K562 (cell line): Measurements from ENCODE around the gene SRCIN1. TPM values are rescaled to one million over a fixed set of nuclear protein-coding genes. Genes with fewer than 3 reads are reported as not detected.

ENCODE experiments used
- ATAC-seq: fragments of 200-7000 bp; cut with Tn5 transposase; 3 replicates; pipeline ENCODE4 v1.9.1; 2020; ENCODE audit warnings: moderate library complexity
- BruUV-seq: library from RNA; stranded (reverse); fragments of 400-500 nt; replicated peaks from 2 replicates; lab custom pipeline; 2021; lab: Mats Ljungman, UMichigan
- CTCF ChIA-PET: fragments of 300-600 bp; formaldehyde crosslinking; extraction: SDS; loops from one replicate; lab custom pipeline; 2021; ENCODE audit warnings: low intra/inter-chr PET ratio; lab: Yijun Ruan, JAX
- POLR2A ChIA-PET: fragments of 300-600, 350-650 bp; sonication (Branson Sonifier 250); formaldehyde crosslinking; extraction: SDS; loops from one replicate; lab custom pipeline; 2021; ENCODE audit warnings: antibody characterized with exemption, inconsistent platforms; lab: Yijun Ruan, JAX
- DNase-seq, 4 experiments: peaks; one replicate each; pipeline versions ENCODE4 v3.0.0 to v3.0.0-alpha.2; 2011 to 2018; ENCODE audit warnings: low spot score in 3 of 4, mixed read lengths in 3 of 4; ENCODE audit errors: extremely low read depth in 1 of 4
- FAIRE-seq: peaks from 2 replicates; lab custom pipeline; 2011; peaks lifted over from hg19 to GRCh38; lab: Jason Lieb, UNC
- H2AFZ ChIP-seq: 2 replicates; pipeline ENCODE4 v1.6.0; 2011; ENCODE audit warnings: low read depth, low read length, control low read depth, inconsistent platforms
- H3K27ac ChIP-seq: fragments of 200-600 bp; 3 replicates; pipeline ENCODE4 v1.8.0; 2011; ENCODE audit warnings: low read depth, mild to moderate bottlenecking, control low read depth, inconsistent platforms, low read length, moderate library complexity, mixed read lengths; ENCODE audit errors: extremely low read depth
- H3K27me3 ChIP-seq, 2 experiments: fragments of 300-600 bp in 1 of 2; 2 replicates in 1 of 2; 3 replicates in 1 of 2; pipeline versions ENCODE4 v1.6.0 to v1.8.0; 2011; ENCODE audit warnings: inconsistent platforms in 2 of 2, low read length in 2 of 2, mild to moderate bottlenecking in 1 of 2, mixed read lengths in 1 of 2, moderate library complexity in 1 of 2; ENCODE audit not compliant: control insufficient read depth in 2 of 2, insufficient read depth in 2 of 2
- H3K36me3 ChIP-seq: fragments of 300-600 bp; 3 replicates; pipeline ENCODE4 v1.8.0; 2011; ENCODE audit warnings: mild to moderate bottlenecking, low read length, inconsistent platforms; ENCODE audit not compliant: control insufficient read depth, insufficient read depth
- H3K4me1 ChIP-seq, 2 experiments: fragments of 200-600 bp in 1 of 2; replicated peaks in 1 of 2; 2 replicates in 1 of 2; 3 replicates in 1 of 2; pipeline versions ENCODE4 v1.5.1 to v1.8.0; 2011; ENCODE audit warnings: inconsistent platforms in 2 of 2, low read length in 2 of 2, mild to moderate bottlenecking in 1 of 2, mixed read lengths in 1 of 2, moderate library complexity in 1 of 2; ENCODE audit not compliant: control insufficient read depth in 2 of 2, insufficient read depth in 2 of 2
- H3K4me2 ChIP-seq: 2 replicates; pipeline ENCODE4 v1.6.1; 2011; ENCODE audit warnings: low read length, control low read depth, inconsistent platforms, mixed read lengths; ENCODE audit not compliant: insufficient read depth
- H3K4me3 ChIP-seq: fragments of 200-600 bp; sonication (generic), shearing (Covaris generic); 2 replicates; pipeline ENCODE4 v1.5.1; 2016; ENCODE audit warnings: control low read depth, inconsistent platforms
- H3K79me2 ChIP-seq: fragments of 200-600 bp; 3 replicates; pipeline ENCODE4 v1.8.0; 2011; ENCODE audit warnings: low read length, inconsistent platforms; ENCODE audit not compliant: control insufficient read depth, insufficient read depth
- H3K9ac ChIP-seq, 2 experiments: 2 replicates each; pipeline versions ENCODE4 v1.6.0 to v1.6.1; 2011; ENCODE audit warnings: low read depth in 2 of 2, low read length in 2 of 2, control low read depth in 1 of 2, inconsistent platforms in 1 of 2, mild to moderate bottlenecking in 1 of 2, mixed read lengths in 1 of 2; ENCODE audit not compliant: insufficient read depth in 1 of 2
- H3K9me1 ChIP-seq: one replicate; pipeline ENCODE4 v1.6.0; 2011; ENCODE audit warnings: inconsistent platforms, mild to moderate bottlenecking, low read length, moderate library complexity; ENCODE audit not compliant: control insufficient read depth, insufficient read depth
- H3K9me3 ChIP-seq: replicated peaks from 2 replicates; pipeline ENCODE4 v1.5.1; 2011; ENCODE audit warnings: low read depth, low read length, inconsistent platforms; ENCODE audit not compliant: control insufficient read depth, insufficient read depth
- H4K20me1 ChIP-seq: replicated peaks from 2 replicates; pipeline ENCODE4 v1.6.1; 2011; ENCODE audit warnings: low read length, inconsistent platforms, mixed read lengths; ENCODE audit not compliant: control insufficient read depth, insufficient read depth
- C11orf30 ChIP-seq: fragments of 450-650 bp; IDR thresholded peaks from 2 replicates; pipeline ENCODE4 v1.6.1; 2016; ENCODE audit warnings: low read depth, mild to moderate bottlenecking
- ZNF24 ChIP-seq: fragments of 450-650 bp; IDR thresholded peaks from 2 replicates; pipeline ENCODE4 v1.6.1; 2016
- ZNF395 ChIP-seq: fragments of 200-800 bp; sonication (Bioruptor generic); IDR thresholded peaks from 2 replicates; pipeline ENCODE4 v1.6.1; 2017; ENCODE audit warnings: missing genetic modification characterization, missing compliant biosample characterization
- WGBS: fragments of 100-300 bp; shearing (Covaris generic); methylation state at CpG from one replicate; pipeline ENCODE4 v1.1.6; 2016; ENCODE audit warnings: low coverage, mixed read lengths; ENCODE audit not compliant: insufficient coverage; ENCODE audit errors: missing lambda C conversion rate; 5-methylcytosine and 5-hydroxymethylcytosine counted together
- in situ Hi-C: fragments of 300-500 bp; cut with MboI; formaldehyde crosslinking; loops from 4 replicates; pipeline ENCODE4 v1.15.0; 2018; ENCODE audit warnings: inconsistent platforms, mixed read lengths
- intact Hi-C: fragments of 100-400 bp; cut with micrococcal nuclease; formaldehyde crosslinking; loops from 2 replicates; pipeline ENCODE4 v1.14.2; 2022
- polyA plus RNA-seq, 8 experiments: library from polyadenylated mRNA; depleted of rRNA in 4 of 8; stranded (reverse) in 5 of 8; unstranded in 3 of 8; fragments of >200 nt; fragmentation: Nextera tagmentation in 2 of 8; fragmentation: Illumina TruSeq in 1 of 8; extraction: Ambion mirVana in 2 of 8; extraction: Trizol in 1 of 8; gene quantifications; 2 replicates each; pipeline versions ENCODE4 v1.2.1 to v1.2.3, GENCODE V29; 2011 to 2014; ENCODE audit warnings: inconsistent platforms in 1 of 8, missing spikeins in 1 of 8
- total RNA-seq, 7 experiments: library from RNA; depleted of rRNA in 6 of 7; stranded (reverse); fragments of >200 nt in 6 of 7; fragmentation: Illumina TruSeq in 2 of 7; extraction: Trizol in 2 of 7; gene quantifications; 2 replicates each; pipeline versions ENCODE4 v1.2.1 to v1.2.3, GENCODE V29; 2011 to 2021; ENCODE audit warnings: low replicate concordance in 1 of 7

Gene SRCIN1
- total and polyA plus RNA-seq, 9 of the 15 experiments (the other 6 are each of a cell fraction or from before 2014, with no cell fraction given): 0.09 to 0.33 (median 0.13) TPM; not detected in 6

GRCh38 chr17:38583828-38584349, 21.9 kb downstream of the SRCIN1 start:
- H3K27me3 ChIP-seq: peaks cover 12 to 38% of the 10 kb centered on the region in 2 experiments; a peak in 3 of 5 replicates
- 33% methylated on average over 12 of the region's 14 CpGs for WGBS
- H4K20me1 ChIP-seq: peaks cover 21% of the 10 kb centered on the region
- no peaks in the 10 kb centered on the region for H3K79me2 ChIP-seq
- peak overlapping the region in 1 of 2 experiments; percentile 52; a peak in 1 of 4 replicates for H3K9ac ChIP-seq
- no TSS peak for BruUV-seq
- ChIA-PET POLR2A (interaction anchor here (0.6 to 1.0 kb wide), 4 partner anchors 86 to 635 kb away, joined by 3 read pairs; no protein-coding TSS in a partner anchor), CTCF (interaction anchor here (0.8 to 2.2 kb wide), 5 partner anchors 26 to 92 kb away, joined by 3 to 17 read pairs (median 5); no protein-coding TSS in a partner anchor)
- intact Hi-C loops: loop anchor here (1.0 to 5.0 kb wide), 3 partner anchors 26 to 92 kb away; no protein-coding TSS in a partner anchor
- no peak overlapping the region for H3K4me3 ChIP-seq
- H2AFZ ChIP-seq: peak overlapping the region; percentile 77; the same call in 1 of the 2 replicates
- peak overlapping the region; percentile 47; the same call in 1 of the 2 replicates for H3K4me2 ChIP-seq
- H3K9me3 ChIP-seq: no peaks in the 10 kb centered on the region
- H3K27ac ChIP-seq: no peak overlapping the region
- peaks cover 5 to 22% of the 10 kb centered on the region in 2 experiments; a peak in 4 of 5 replicates for H3K4me1 ChIP-seq
- DNase-seq (no peak), ATAC-seq (no peak), FAIRE-seq (no peak)
- TF ChIP-seq ZNF24: no peak
- TF ChIP-seq ZNF395 (CRISPR knock-in tag): no peak
- no peak for TF ChIP-seq C11orf30
- no peaks in the 10 kb centered on the region for H3K9me1 ChIP-seq
- in situ Hi-C loops: loop anchor here (5.0 kb wide), 1 partner anchor 92 kb away; no protein-coding TSS in a partner anchor
- H3K36me3 ChIP-seq: no peaks in the 10 kb centered on the region
